AG09309 (cell line): ENCODE measurements around the gene CA5B.
"Not testable (repeated sequence)": the region's sequence is repeated elsewhere in the genome, so short reads cannot be mapped to it uniquely, and the experiment has no call there.

ENCODE experiments used
- DNase-seq: peaks from one replicate; pipeline ENCODE4 v3.0.0-alpha.2; 2010; ENCODE audit warnings: low read depth
- H3K4me3 ChIP-seq: 2 replicates; pipeline ENCODE4 v1.5.1; 2011; ENCODE audit warnings: mild to moderate bottlenecking, low read depth, low read length, moderate library complexity; ENCODE audit not compliant: control insufficient read depth
- CTCF ChIP-seq: IDR thresholded peaks from 2 replicates; pipeline ENCODE4 v1.5.1; 2011; ENCODE audit warnings: mild to moderate bottlenecking, low read depth, low read length, inconsistent platforms; ENCODE audit not compliant: insufficient read depth, control insufficient read depth; ENCODE audit errors: missing control alignments

The CA5B gene

DNA sequence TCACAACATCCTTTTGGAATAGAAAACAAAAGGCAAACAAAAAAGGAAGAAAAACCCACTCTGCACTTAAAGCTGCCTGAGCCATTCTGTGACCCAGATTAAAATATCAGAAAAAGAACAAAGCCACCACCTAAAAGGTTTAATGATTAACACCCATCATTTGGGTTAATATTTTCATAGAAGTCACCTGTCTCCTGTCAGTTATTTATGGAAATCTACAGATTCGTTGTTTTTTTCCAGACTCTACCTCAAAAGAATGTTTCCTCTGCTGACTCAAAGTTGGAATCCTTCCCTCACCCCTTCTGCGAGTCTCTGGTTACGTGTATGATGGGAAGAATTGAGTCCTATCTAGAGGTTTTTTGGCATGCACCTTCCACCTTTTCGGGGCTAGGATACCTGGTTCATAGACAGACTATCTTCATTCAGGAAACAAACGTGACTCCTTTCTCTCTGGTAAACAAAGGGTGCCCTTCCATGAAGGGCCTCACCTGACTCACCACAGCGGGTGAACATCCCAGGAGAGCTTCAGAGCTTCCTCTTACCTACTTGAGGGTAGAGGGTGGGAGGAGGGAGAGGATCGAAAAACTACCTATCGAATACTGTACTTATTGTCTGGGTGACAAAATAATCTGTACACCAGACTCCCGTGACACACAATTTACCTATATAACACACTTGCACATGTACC is 19.6 kb upstream of the CA5B start:
- TF ChIP-seq CTCF: no peak
- H3K4me3 ChIP-seq: no peak overlapping the region
- DNase-seq: no peak

DNA sequence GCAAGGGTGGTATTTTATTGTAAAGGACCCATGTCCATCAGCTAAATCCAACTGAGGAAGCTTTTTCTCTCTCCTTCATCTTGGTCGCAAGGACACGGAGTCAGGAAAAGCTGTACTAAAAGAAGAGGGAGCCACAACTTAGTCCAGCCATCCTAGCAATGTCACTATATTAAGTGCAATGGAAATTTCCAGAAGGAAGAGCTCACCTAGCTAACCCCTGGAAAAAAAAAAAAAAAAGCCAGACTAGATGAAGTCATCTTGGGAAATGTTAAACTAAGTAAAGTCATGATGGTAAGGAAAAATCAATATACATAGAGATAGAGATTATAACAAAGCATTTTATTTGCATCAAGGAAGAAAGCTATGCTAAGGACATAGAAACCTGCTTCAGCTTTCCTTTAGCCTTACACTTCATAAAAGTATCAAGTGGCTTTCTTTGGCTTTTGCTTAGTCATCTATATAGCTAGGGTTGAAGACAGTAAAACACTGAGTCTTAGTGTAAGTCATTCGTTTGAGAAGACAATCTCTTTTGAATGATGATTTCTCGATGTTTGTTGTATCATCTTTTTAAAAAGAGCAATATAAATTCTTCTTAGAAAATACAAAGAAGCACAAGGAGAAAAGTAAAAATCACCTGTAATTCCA is 18.6 kb upstream of the CA5B start:
- H3K4me3 ChIP-seq: no peak overlapping the region
- no peak for TF ChIP-seq CTCF
- no peak for DNase-seq

DNA sequence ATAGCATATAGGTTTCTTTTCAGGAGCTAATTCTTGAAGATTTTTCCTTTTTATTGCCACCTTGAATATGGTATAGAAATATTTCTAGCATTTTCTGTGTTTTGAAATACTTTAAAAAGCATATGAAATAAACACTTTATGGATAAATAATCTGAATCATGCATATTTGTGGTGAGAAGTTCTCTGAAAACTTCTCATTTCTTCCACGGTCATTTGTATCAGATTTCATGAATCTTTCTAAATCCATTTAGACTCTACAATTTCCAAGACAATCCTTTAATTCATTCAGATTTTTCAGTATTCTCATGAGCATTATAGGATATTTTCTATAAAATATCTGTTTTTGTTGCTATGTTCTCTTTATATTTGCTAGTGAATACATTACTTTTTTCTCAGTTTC is 16.2 kb upstream of the CA5B start:
- DNase-seq: no peak
- no peak for TF ChIP-seq CTCF
- no peak overlapping the region for H3K4me3 ChIP-seq

GRCh38 chrX:15723887-15724517 is 14.1 kb upstream of the CA5B start:
- no peak for DNase-seq
- no peak for TF ChIP-seq CTCF
- H3K4me3 ChIP-seq: no peak overlapping the region

DNA sequence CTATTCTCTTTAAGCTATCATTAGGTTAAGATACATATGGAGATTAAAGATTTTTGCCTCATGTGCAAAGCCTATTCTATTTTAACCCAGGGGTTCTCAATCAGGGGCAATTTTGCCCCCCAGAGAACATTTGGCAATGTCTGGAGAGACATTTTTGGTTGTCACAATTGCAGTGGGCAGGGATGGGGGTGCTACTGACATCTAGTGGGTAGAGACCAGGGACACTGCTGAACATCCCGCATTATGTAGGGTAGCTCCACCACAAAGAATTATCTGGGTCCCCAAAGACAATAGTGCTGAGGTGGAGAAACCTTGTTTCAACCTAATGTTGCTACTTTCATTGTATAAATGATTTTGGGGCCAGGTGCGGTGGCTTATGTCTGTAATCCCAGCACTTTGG is 13.2 kb upstream of the CA5B start:
- TF ChIP-seq CTCF: no peak
- DNase-seq: no peak
- no peak overlapping the region for H3K4me3 ChIP-seq

DNA sequence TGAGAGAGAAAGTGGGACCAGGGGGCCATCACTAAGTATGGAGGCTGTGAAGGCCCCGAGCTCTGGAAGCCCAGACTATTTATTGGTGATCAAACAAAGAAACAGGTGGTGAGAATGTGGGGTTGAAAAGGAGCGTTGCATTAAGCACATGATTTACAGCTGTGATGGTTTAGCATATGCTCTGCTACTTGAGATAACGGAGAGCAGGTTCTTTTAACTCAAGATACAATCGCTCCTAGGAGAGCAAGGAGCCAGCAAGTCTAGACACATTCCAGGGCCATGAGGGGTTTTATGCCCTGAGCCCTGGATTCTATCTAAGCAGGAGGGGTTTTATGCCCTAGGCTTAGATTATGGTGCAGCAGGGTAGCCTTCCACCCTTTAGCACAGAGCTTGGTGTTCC is 6.7 kb upstream of the CA5B start:
- not testable (repeated sequence) for DNase-seq, H3K4me3 ChIP-seq

DNA sequence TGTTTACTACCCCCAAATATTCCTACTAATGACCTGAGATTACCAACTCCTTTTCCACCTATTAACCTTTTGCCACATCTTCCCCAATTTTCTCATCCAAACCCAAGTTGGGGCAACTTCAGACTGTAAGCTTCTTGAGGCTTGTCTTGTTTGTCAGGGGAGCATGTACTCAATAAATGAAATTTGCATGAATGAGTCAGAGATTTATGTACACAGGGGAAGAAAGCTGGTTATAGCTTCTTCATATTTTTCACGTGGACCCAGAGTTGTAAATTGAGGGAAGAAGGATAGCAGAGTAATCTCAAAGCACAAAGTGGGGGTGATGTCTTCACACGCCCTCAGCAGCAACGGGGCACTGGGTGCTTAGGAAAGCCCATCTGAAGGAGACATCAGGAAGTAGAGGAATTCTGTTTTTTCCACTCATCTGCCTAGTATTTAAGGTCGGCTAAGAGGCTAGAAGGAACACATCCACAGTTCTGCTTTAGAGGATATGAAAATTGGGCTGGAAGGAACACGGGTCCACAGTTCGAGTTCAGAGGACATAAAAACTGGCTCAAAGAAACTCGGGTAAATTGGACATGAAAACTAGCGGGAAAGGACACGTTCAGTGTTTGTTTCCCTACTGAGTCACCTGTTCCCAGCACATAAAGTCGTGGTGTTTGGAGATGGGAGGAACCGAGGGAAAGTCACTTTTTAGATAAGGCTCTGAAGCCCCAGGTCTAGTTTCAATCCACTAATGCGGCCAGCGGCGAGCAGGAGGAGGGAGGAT is 696 bp upstream of the CA5B start:
- no peak for DNase-seq
- H3K4me3 ChIP-seq: peak overlapping the region; percentile 38
- no peak for TF ChIP-seq CTCF
